HG02763 (cell line): ENCODE results near the gene C17orf113.

Experiments
- ATAC-seq: cut with Tn5 transposase; IDR thresholded peaks from one replicate; pipeline ENCODE4 v1.9.1; 2021; ENCODE audit warnings: mild to moderate bottlenecking, moderate library complexity; ENCODE audit not compliant: unreplicated experiment

Gene C17orf113

GRCh38 chr17:42050393-42051012 lies at the start of gene C17orf113:
Gene C17orf113, minus strand, starts transcription at chr17:42050601. Its CDS starts 7,225 bp downstream, at chr17:42043376.
- ATAC-seq, result no peak

- ATAC-seq, result no peak
Measured at GRCh38 chr17:42098730-42099399, 48.5 kb upstream of the C17orf113 start.

GRCh38 chr17:42097691-42098631 lies 47.6 kb upstream of the C17orf113 start, which contains the start of gene ZNF385C:
Gene ZNF385C, minus strand, starts transcription at chr17:42098473. Its CDS starts 35,417 bp downstream, at chr17:42063056.
- ATAC-seq, result no peak

- ATAC-seq, result no peak
Measured at GRCh38 chr17:42096360-42097111, 46.1 kb upstream of the C17orf113 start.

GRCh38 chr17:42094375-42095069 lies 44.1 kb upstream of the C17orf113 start:
- ATAC-seq, result no peak

GRCh38 chr17:42092939-42093338 lies 42.5 kb upstream of the C17orf113 start:
- no peak for ATAC-seq

GRCh38 chr17:42090964-42091790 lies 40.8 kb upstream of the C17orf113 start:
- ATAC-seq, result no peak

- no peak for ATAC-seq
Measured at GRCh38 chr17:42088736-42089135, 38.3 kb upstream of the C17orf113 start.

- ATAC-seq, result no peak
Measured at GRCh38 chr17:42087736-42088705, 37.6 kb upstream of the C17orf113 start.

GRCh38 chr17:42087042-42087701 lies 36.8 kb upstream of the C17orf113 start:
- ATAC-seq, result no peak

GRCh38 chr17:42081516-42082129 lies 31.2 kb upstream of the C17orf113 start:
- no peak for ATAC-seq

GRCh38 chr17:42079541-42079940 lies 29.1 kb upstream of the C17orf113 start:
- ATAC-seq, result no peak

GRCh38 chr17:42078396-42079043 lies 28.1 kb upstream of the C17orf113 start:
- no peak for ATAC-seq

- ATAC-seq, result no peak
Measured at GRCh38 chr17:42077755-42078154, 27.4 kb upstream of the C17orf113 start.

GRCh38 chr17:42076797-42077559 lies 26.6 kb upstream of the C17orf113 start:
- ATAC-seq, result no peak

GRCh38 chr17:42075789-42076188 lies 25.4 kb upstream of the C17orf113 start:
- ATAC-seq, result no peak
